Left colon (tissue), 2 donors: Measurements from ENCODE around the gene ABR. TPM values are rescaled to one million over a fixed set of nuclear protein-coding genes. Genes with fewer than 3 reads are reported as not detected.
"Not testable (repeated sequence)": the region's sequence is repeated elsewhere in the genome, so short reads cannot be mapped to it uniquely, and the experiment has no call there.

ENCODE experiments used
- ATAC-seq: fragments of 200-7000 bp; cut with Tn5 transposase; one replicate; pipeline ENCODE4 v1.9.1; 2020; ENCODE audit warnings: mild to moderate bottlenecking, moderate library complexity
- DNase-seq, 2 donors: peaks; one replicate each; pipeline ENCODE4 v3.0.0-alpha.2; 2020
- intact Hi-C, 2 donors: fragments of 100-400 bp; cut with DNase I in 1 of 2; cut with micrococcal nuclease in 1 of 2; formaldehyde crosslinking; loops; one replicate each; pipeline versions ENCODE4 v1.11.2 to v1.14.0; 2022; cut with DNase I, micrococcal nuclease
- total RNA-seq, 2 donors: library from RNA; stranded (reverse); fragmentation: NEBNext Ultra II Directional; extraction: Animal tissue kit (Norgen Biotek cat#: 25700); gene quantifications; one replicate each; pipeline ENCODE4 v1.2.1, GENCODE V29; 2021
- donor health status: DM: no; HTN: no; CAD: no.
- donor health status: DM: yes; HTN: yes; CAD: no.

Gene ABR
- total RNA-seq, 2 donors from 2014 or later = 310 to 373 TPM

DNA sequence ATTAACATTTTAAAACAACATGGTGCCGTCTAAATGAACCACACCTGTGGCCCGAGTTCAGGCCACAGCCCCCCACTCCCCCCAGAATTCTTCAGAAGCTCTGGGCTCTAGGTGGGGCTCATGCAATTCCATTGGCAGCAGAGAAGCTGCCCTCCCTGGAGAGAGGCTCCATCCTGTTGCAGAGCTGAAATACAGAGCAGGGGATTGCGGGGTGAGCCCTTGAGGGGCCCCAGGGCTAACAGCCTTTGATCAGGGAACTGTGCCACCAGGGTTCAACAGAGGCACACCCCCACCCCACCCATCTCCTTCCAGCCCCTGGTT, 69.3 kb downstream of the ABR start:
- intact Hi-C loops = no loop called here
- ATAC-seq (peak; percentile 19), DNase-seq (no peak)

DNA sequence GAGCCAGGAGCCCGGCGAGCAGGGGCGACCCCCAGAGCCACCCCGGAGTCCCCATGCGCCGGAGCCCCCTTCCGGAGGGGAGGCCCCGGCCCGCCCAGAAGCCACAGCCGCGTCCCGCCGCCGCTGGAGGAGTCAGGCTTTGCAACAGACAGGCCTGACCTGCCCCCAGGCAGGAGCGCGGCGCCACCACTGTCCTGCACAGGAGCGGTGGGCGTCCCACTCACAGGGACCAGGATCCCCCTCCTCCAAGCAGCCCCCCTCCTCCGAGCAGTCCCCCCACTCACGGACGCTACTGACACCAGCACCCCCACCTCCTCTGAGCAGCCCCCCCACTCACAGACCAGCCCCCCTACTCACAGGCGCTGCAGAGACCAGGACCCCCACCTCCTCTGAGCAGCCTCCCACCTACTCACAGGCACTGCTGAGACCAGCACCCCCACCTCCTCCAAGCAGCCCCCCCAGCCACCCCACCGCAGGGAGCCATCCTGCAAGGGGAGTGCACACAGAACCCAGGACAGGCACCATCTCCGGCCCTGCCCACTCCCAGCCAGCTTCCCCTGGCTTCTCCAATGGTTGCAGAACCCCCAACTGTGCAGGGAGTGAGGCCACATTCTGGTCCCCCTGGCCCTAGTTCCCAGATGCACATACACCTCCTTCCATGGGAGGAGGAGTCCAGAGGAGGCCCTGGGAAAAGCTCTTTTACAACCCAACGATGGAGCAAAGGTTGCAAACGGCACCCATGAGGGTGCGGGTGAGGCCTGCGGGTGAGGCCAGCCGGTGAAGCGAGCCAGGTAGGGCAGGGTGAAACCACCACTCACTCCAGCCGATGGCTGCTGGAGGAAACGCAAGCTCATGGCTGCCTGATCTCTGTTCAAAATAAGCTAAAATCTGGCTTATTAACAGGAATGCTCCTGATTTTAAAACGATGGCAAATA, 69.9 kb downstream of the ABR start:
- DNase-seq = peak; percentile 83 to 91
- peak; percentile 58 for ATAC-seq
- intact Hi-C loops = no loop called here

DNA sequence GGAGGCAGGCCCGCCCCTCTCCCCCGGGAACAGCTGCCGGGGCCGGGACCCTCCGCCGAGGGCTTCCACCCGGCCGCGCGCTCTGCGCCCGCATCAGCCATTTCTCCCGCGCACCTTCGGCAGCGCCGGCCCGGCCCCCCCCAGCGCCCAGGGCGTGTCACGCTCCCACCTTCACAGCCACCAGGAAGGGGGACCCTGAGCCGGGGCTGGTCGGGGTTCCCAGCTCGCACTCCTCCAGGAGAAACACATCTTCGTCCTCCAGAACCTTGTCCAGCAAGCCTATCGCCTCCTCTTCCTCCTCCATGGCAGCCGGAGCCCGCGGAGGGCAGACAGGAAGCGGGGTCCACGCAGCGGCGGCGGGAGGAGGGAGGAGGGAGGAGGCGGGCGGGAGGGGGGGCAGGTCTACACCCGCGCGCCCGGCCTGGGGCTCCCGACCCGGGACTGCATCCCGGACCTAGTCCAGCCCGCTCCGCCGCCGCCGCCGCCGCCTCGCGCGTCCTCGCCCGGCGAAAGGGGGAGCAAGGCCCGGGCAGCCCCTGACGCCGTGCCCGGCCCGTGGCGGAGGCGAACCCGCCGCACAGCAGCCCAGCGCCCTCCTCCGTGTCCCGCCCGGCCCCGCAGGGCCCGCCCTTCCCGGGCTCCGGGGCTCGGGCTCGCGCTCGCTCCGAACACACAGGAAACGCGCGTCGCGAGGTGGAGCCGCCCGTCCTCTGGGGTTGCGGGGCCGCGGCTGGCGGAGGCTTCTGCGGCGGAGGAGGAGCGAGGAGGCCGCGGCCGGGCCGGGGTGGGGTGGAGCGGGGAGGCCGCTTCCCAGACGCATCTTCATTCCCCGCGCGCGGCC, 70.8 kb downstream of the ABR start:
- ATAC-seq = peak; percentile 27
- peak in 1 of 2 donors; percentile 73 for DNase-seq
- intact Hi-C loops = no loop called here

DNA sequence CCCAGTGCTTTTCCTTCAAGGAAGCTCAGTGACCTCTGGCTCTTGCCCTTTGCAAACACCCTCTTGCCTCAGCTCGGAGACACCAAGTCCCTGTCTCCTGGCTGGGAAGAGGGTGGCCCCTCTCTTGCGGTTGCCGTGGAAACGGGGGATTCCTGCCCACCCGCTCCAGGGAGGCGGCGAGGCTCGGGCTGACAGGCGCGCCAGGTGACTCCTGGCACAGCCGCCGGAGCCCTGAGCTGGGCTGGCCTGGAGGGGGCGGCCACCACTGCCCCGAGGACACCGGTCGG, 71.4 kb downstream of the ABR start:
- ATAC-seq = peak; percentile 3
- DNase-seq = no peak
- intact Hi-C loops = no loop called here

DNA sequence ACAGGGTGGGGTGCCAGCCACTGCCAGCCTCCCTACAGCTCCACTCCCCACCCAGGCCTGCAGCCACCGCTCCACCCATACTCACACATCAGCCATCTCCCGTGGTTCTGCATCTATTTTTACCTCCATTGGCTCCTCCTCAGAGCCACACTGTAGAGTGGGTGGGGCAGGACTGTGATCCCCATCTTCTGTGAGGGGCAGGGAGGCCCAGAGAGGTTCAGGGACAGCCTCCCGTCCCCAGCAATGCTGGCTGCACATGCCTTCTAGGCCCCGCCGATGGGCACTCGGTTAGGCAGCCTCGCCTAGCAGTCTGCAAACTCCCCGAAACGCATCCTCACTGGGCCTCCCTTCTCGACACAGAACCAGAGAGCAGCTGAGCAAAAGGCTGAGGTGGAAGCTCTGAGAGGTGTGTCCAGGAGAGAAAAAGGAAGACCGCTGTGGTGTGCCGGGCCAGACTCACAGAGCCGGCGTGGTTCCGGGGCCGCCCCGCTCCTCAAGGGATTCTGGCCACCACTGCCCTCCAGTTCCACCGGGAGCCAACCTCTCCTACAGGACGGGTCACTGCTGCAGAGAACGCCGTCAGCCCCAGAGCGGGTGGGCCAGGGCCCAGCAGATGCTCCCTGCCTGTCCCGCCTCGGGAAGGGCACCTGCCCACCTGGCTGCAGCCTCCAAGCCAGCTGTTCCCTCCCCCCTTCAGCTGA, 71.9 kb downstream of the ABR start:
- ATAC-seq (peak; percentile 44), DNase-seq (peak; percentile 67 to 73)
- intact Hi-C loops = no loop called here

DNA sequence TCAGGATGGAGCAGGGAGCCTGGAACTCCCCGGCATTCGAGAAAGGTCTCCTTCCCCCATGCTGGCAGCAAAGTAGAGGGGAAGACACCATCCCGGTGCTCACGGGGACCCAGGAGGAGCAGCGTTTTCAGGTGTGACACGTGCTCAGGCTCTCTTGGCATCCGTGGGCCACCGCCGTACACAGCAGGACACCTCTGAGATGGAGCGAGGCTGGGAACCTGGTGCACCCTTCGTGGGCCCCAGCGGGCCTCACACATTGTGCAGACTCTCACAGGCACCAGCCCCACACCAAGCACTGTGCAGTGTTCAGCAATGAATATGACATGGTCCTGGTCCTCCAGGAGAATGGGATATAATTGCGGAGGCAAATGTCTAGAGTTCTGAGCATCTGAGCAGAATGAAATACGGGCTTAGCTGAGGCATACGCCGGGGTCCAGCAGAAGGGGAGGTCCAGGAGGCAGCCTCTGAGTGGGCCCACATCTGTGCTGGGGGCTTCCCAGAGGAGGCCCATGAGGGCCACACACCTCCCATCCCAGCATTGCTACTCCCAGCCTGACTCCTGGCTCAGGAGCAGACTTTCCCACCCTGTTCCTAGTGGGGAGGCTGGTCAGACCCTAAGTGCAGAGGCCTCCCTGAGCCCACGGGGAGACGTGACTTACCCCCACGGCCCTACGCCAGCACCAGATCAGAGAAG, 72.6 kb downstream of the ABR start:
- ATAC-seq (no peak), DNase-seq (no peak)
- intact Hi-C loops = no loop called here

DNA sequence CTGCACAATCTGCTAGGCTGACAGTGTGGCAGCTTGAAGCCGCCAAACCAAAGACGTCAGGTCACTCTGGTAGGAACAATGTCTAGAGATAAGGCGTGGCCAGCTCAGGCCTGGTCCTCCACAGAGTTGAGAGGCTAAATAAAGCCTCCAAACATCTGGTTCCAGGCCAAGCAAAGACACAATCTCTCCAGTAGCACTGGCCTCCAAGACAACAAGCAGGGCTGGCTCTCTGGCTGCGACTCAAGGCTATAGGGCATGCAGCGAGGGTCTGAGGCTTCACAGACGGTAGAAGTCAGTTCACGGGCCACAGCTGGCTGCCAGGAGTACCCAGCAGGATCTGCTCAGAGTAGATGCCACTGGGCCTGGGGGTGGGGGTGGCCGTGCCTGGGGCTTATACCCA, 75.6 kb downstream of the ABR start:
- ATAC-seq = no peak
- intact Hi-C loops = no loop called here

DNA sequence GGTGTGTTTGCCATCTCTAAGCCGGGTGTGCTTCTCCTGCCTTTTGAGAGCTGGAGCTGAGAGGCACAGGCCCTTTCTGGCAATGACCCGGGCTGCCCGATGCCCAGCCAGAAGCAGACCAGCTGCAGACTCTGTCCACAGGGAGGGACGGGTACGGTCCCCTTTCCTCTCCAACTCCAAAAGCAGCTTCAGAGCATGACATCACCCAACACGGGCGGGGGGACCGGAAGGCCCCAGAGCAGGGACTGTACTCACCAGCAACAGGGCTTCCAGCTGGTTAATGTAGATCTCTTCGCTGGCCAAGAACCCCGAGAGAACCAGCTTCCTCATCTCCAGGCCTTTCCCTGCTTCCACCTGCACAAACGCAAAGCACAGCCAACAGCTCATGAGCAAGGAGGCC, 79.4 kb downstream of the ABR start:
- intact Hi-C loops = no loop called here
- ATAC-seq (no peak), DNase-seq (no peak)

More for the DNA sequence above, 75.6 kb downstream of the ABR start:
- DNase-seq = no peak

DNA sequence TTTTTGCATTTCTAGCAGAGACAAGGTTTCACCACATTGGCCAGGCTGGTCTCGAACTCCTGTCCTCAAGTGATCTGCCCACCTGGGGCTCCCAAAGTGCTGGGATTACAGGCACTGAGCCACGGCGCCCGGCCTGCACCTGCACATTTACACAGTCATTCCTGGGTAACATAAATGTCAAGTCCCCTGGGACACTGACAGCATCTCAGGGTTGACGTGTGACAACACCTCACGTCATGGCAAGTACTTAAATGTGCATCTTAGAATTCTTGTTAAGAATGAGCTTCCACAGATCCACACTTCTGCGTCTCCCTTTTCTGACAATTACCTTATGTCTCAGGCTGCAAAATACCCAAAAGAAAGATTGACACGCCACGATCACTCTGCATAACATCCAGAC, 80.5 kb downstream of the ABR start:
- ATAC-seq (no peak), DNase-seq (no peak)
- intact Hi-C loops = no loop called here

DNA sequence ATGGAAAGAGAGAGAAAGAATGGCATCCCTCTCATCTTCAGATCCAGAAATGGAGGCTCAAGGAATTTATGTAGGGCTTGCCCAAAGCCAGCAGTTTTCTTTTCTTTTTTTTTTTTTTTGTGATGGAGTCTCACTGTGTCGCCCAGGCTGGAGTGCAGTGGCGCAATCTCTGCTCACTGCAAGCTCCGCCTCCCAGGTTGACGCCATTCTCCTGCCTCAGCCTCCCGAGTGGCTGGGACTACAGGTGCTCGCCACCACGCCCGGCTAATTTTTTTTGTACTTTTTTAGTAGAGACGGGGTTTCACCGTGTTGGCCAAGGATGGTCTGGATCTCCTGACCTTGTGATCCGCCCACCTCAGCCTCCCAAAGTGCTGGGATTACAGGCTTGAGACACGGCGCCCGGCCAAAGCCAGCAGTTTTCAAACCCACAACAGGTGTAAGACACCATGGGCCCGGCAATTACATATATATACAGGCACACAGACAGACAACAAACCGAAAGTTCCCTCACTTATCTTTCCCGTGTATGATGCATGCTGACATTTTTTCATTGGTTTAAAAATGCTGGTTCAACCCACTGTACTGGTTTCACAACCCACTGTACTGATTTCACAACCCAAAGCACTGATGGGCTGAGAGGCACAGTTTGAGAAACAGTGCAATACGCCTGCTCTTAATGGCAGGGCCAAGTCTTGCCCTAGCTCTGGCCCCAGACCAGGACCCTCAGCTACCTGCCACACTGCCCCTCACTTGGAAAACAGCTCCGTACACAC, 81.6 kb downstream of the ABR start:
- ATAC-seq, intact Hi-C loops, DNase-seq: not testable (repeated sequence)

DNA sequence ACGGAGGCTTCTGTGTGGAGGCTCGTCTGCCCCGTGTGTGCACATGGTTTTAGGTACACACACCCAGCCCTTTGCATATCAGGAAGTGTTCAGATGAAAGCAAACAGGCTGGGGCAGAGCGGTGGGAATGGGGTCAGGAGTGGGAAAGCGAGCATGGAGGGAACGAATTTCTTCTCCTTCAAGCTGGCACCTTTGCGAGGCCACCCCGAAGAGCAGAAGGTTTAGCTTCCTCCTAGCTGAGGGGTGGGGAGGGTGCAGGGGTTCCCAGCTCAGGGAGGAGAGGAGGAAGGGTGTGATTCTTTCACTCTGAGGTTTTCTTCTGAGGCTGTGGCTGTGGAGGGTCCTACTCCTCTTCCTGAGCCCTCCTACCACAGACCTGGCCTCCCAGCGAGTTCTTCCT, 83.6 kb downstream of the ABR start:
- no peak for DNase-seq
- peak; percentile 76 for ATAC-seq
- intact Hi-C loops = no loop called here

DNA sequence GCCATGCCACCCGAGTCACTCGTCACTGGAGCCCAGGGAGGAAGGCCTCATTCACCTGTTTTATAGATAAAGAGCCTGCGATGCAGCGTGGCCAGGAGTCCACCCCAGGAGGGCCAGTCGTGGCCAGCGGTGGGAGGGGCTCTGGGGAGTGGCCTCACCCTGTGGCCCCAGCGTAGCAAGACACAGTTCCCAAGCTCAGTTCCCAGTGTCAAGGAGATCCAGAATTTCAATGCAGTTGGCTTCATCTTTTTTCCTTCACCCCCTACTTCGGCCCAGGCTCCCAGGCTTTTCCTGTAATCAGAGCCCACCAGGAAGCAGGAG, 84.0 kb downstream of the ABR start:
- intact Hi-C loops = no loop called here
- ATAC-seq (peak; percentile 33), DNase-seq (no peak)

DNA sequence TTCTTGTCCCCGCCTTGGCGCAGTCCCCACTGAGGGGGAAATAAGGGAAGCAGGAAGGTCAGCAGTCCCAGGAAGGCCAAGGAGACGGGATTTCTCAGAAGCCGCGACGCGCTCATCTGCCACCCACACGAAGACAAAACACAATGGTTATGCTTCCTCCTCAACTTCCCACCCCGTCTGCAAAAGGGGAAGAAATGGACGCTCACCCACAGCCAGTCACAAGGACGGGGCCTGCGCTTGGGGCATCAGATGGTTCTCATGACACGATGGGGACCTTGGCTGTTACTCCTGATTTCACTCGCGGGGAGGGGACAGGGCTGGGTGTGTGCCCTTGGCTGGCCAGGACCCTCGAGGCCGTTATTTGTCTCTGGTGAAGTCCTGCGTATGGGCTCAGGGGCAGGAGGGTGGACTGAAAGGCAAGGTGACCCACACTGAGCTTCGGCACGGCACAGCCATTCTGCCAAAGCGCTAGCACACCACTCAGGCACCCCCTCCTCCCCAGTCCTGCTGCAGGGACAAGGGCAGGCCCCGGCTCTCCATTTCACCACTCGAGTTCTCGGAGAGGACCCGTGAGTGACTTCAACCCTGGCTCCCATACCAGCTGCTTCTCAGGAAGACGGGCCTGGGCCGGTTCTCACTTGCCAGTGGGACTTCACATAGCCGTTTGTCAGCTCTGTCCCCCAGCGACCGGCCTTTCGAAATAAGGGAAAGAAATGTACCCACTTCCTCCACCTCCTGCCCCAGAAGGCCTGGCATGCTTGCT, 84.5 kb downstream of the ABR start:
- ATAC-seq = no peak
- intact Hi-C loops = no loop called here
- no peak for DNase-seq

DNA sequence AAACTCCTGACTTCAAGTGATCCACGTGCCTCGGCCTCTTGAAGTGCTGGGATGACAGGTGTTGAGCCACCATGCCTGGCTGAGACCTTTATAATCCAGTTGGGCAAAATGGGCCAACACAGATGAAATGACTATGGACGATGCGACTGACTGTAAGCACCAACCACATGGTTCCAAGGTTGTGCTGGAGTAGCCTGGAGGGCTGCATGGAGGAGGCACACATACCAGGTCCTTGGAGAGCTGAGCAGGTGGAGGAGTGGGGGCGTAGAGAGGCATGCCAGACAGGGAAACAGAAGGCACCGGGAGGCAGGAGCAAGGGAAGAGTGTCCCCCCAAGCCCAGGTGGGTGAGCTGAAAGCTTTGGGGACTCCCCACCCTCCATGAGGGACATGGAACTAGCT, 85.2 kb downstream of the ABR start:
- DNase-seq = no peak
- ATAC-seq = no peak
- intact Hi-C loops = no loop called here

DNA sequence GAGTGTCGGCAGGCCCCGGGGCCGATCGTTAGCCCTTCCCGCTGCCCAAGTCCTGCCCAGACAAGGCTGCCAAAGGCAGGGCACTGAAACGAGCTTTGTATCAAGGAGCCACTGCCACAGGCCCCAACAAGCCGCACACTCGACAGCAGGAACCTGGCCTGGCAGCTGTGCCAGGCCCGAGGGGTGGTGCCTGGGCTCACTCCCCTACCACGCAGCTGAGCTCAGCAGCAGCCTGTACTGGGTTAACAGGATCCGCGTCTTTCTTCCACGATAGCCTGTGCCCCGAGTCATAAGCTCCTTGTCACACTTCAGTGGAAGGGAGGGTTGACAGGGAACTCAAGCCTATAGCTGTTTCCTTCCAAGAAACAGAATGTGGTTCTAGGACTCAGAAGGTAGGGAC, 87.9 kb downstream of the ABR start:
- no peak for DNase-seq
- intact Hi-C loops = no loop called here
- ATAC-seq = no peak

DNA sequence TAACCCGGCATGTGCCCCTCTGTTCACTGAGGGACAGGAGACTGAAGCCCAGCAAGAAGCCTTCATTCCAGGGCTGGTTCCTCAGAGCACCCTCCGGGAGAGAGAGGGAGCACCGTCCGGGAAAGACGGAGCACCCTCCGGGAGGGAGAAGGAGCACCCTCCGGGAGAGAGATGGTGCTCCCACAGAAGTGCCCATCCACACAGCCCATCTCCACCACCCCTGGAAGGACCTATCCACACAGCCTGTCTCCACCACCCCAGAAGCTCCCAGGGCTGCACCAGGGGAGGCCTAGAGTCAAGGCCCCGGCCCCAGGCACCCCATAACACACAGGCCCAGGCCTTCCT, 88.6 kb downstream of the ABR start:
- no peak for DNase-seq
- no peak for ATAC-seq
- intact Hi-C loops = no loop called here

DNA sequence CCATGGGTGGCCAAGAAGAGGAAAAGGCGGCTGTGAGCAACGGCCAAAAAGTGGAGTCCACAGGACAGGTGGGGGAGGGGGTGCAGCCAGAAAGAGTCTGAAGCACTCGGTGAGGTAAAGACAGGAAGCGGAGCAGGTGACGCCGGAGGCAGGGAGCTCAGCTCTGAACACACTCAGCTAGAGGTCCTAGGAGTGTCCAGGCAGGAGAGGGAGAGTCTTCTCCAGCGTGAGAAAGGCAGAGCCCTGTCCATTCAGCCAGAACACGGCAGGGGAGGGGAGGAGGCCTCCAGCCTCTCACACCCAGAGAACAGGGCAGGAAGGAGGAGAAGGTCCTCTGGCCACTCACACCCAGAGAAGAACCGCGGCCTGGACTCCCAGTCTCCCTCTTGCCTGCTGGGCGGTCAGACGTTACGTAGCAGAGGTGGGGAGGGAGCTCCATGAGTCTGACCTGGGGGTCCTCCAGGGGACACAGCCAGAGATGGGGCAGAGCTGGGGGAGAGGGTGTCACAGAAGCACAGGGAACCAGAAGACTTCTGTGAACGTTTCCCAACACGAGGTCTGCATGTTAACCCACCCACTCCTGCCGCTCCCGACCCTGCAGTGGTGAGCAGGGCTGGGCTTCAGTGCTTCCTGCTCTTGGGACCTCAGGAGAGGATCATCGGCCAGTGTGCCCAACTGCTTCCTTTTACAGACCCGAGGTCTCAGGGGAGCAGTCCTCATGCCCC, 89.2 kb downstream of the ABR start:
- DNase-seq (no peak), ATAC-seq (no peak)
- intact Hi-C loops = no loop called here
